ENCODE data around the gene S100A14. TPM values are rescaled to one million over a fixed set of nuclear protein-coding genes. Genes with fewer than 3 reads are reported as not detected.

Gene S100A14
- total and polyA plus RNA-seq, 2 of the 13 experiments (the other 11 are each of a cell fraction or from before 2014, with no cell fraction given), result 1.4 to 7.7 TPM

DNA sequence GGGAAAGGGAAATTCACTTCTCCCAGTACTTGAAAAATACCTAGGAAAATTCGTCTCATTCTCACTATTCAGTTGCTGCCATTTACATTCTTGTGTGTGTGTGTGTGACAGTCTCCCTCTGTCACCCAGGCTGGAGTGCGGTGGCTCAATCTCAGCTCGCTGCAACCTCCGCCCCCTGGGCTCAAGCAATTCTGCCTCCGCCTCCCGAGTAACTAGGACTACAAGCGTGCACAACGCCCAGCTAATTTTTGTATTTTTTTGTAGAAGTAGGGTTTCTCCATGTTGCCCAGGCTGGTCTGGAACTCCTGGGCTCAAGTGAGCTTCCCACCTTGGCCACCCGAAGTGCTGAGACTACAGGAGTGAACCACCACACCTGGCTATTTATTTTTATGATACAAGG, 43.5 kb upstream of the S100A14 start:
- Histone ChIP-seq H3K36me3 (replicated peaks in 1 of 2; ENCODE audit: control insufficient read depth in 1 of 2, insufficient read depth in 2 of 2, low read length in 2 of 2) (peaks cover 10 to 37% of the 10 kb centered on the region in 2 experiments), H2AFZ (ENCODE audit: low read length) (no peak overlapping the region), H3K27ac (ENCODE audit: extremely low read length, insufficient read depth, low read length) (no peak overlapping the region), H3K4me2 (ENCODE audit: low read depth, low read length) (peak overlapping the region; percentile 93), H3K4me1 (ENCODE audit: insufficient read depth, low read length) (peaks cover 29% of the 10 kb centered on the region), H3K4me3 (replicated peaks in 1 of 3; ENCODE audit: insufficient read depth in 1 of 3, low read depth in 2 of 3, low read length in 3 of 3) (peak overlapping the region; percentile 80 to 96 (median 91); a peak in 5 of 6 replicates), H3K27me3 (ENCODE audit: control insufficient read depth in 1 of 2, insufficient read depth in 2 of 2, low read length in 2 of 2) (no peaks in the 10 kb centered on the region; a peak in 1 of 5 replicates), H3K9me3 (ENCODE audit: low read length) (no peaks in the 10 kb centered on the region), H3K79me2 (ENCODE audit: insufficient read depth, low read length) (peaks cover 12% of the 10 kb centered on the region), H3K9ac (ENCODE audit: insufficient read depth, low read depth, low read length) (peak overlapping the region; percentile 78), H4K20me1 (ENCODE audit: insufficient read depth, low read length) (no peaks in the 10 kb centered on the region)
- BruUV-seq (replicated peaks), result no TSS peak
- no peak for FAIRE-seq
- ChIA-PET POLR2A (interaction anchor here (0.8 to 2.3 kb wide), 3 partner anchors 12 to 28 kb away, joined by 3 to 18 read pairs (median 9); partner anchors contain the start of gene CHTOP), CTCF (ENCODE audit: low intra/inter-chr PET ratio, low total read pairs) (no interaction called here)
- intact Hi-C loops (cut with micrococcal nuclease; ENCODE audit: unreplicated experiment), result no loop called here
- WGBS (ENCODE audit: low lambda C conversion rate), result 84% methylated on average over 9 of the region's 9 CpGs
- TF ChIP-seq, protein P1, sequence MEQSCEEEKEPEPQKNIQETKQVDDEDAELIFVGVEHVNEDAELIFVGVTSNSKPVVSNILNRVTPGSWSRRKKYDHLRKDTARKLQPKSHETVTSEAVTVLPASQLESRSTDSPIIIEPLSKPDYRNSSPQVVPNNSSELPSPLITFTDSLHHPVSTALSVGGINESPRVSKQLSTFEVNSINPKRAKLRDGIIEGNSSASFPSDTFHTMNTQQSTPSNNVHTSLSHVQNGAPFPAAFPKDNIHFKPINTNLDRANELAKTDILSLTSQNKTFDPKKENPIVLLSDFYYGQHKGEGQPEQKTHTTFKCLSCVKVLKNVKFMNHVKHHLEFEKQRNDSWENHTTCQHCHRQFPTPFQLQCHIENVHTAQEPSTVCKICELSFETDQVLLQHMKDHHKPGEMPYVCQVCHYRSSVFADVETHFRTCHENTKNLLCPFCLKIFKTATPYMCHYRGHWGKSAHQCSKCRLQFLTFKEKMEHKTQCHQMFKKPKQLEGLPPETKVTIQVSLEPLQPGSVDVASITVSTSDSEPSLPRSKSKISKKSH (CRISPR knock-in tag; IDR thresholded peaks at IDR 0.05; ENCODE audit: borderline replicate concordance), result no peak
- in situ Hi-C loops (cut with HindIII; ENCODE audit: extremely low pct_ligation_motif_present, low pct_unique_long_range_greater_than_20kb), result no loop called here
- ATAC-seq, result no peak
- no peak for DNase-seq (ENCODE audit: low spot score)

DNA sequence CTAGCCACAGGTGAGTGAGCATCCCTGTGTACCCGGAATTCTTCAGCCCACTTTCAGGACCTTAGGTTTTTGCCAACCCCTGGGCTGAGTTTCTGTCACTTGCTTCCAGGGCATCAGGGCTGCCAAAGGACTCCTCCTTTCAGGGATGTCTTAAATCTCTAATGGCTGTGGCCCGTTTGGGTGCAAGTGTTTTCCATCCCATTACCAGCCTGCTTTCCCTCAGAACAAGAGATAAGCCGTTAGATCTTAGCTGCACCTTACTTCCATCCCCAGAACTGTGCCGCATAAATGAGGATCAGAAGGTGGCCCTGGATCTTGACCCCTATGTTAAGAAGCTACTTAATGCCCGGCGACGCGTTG, 43.0 kb upstream of the S100A14 start:
- Histone ChIP-seq H3K4me2 (ENCODE audit: low read depth, low read length) (peak overlapping the region; percentile 93), H3K27me3 (ENCODE audit: control insufficient read depth in 1 of 2, insufficient read depth in 2 of 2, low read length in 2 of 2) (no peaks in the 10 kb centered on the region; a peak in 1 of 5 replicates), H3K9ac (ENCODE audit: insufficient read depth, low read depth, low read length) (peak overlapping the region; percentile 78), H3K4me3 (replicated peaks in 1 of 3; ENCODE audit: insufficient read depth in 1 of 3, low read depth in 2 of 3, low read length in 3 of 3) (peak overlapping the region; percentile 80 to 96 (median 91)), H3K9me3 (ENCODE audit: low read length) (no peaks in the 10 kb centered on the region), H2AFZ (ENCODE audit: low read length) (no peak overlapping the region), H3K79me2 (ENCODE audit: insufficient read depth, low read length) (peaks cover 12% of the 10 kb centered on the region), H4K20me1 (ENCODE audit: insufficient read depth, low read length) (no peaks in the 10 kb centered on the region), H3K4me1 (ENCODE audit: insufficient read depth, low read length) (peaks cover 34% of the 10 kb centered on the region), H3K36me3 (replicated peaks in 1 of 2; ENCODE audit: control insufficient read depth in 1 of 2, insufficient read depth in 2 of 2, low read length in 2 of 2) (peaks cover 6 to 32% of the 10 kb centered on the region in 2 experiments), H3K27ac (ENCODE audit: extremely low read length, insufficient read depth, low read length) (peak overlapping the region; percentile 62)
- in situ Hi-C loops (cut with HindIII; ENCODE audit: extremely low pct_ligation_motif_present, low pct_unique_long_range_greater_than_20kb) (no loop called here), intact Hi-C loops (cut with micrococcal nuclease; ENCODE audit: unreplicated experiment) (no loop called here)
- ChIA-PET CTCF (ENCODE audit: low intra/inter-chr PET ratio, low total read pairs) (no interaction called here), POLR2A (interaction anchor here (0.8 to 2.3 kb wide), 6 partner anchors 11 to 69 kb away, joined by 3 to 18 read pairs (median 4); partner anchors contain the start of genes CHTOP, INTS3 and S100A13)
- 41% methylated on average over 8 of the region's 8 CpGs for WGBS (ENCODE audit: low lambda C conversion rate)
- TF ChIP-seq ZNF138 (CRISPR knock-in tag; IDR thresholded peaks at IDR 0.05; ENCODE audit: low read depth), result no peak
- TF ChIP-seq, protein P2, sequence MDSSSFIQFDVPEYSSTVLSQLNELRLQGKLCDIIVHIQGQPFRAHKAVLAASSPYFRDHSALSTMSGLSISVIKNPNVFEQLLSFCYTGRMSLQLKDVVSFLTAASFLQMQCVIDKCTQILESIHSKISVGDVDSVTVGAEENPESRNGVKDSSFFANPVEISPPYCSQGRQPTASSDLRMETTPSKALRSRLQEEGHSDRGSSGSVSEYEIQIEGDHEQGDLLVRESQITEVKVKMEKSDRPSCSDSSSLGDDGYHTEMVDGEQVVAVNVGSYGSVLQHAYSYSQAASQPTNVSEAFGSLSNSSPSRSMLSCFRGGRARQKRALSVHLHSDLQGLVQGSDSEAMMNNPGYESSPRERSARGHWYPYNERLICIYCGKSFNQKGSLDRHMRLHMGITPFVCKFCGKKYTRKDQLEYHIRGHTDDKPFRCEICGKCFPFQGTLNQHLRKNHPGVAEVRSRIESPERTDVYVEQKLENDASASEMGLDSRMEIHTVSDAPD (CRISPR knock-in tag; IDR thresholded peaks at IDR 0.05), result 0 out of 2 replicates have a peak, but pooled peaks have one; percentile 25
- FAIRE-seq, result no peak
- BruUV-seq (replicated peaks), result no TSS peak
- peak; percentile 3; the same call in 1 of the 3 replicates for ATAC-seq
- DNase-seq (ENCODE audit: low spot score), result no peak

Measured in HepG2 (cell line).